HG03520 (cell line): ENCODE data around the gene IQCF5.
"Not testable (repeated sequence)": the region's sequence is repeated elsewhere in the genome, so short reads cannot be mapped to it uniquely, and the experiment has no call there.

Experiments
- ATAC-seq: cut with Tn5 transposase; IDR thresholded peaks from one replicate; pipeline ENCODE4 v1.9.1; 2021; ENCODE audit warnings: mild to moderate bottlenecking, moderate library complexity; ENCODE audit not compliant: unreplicated experiment

Gene IQCF5

GRCh38 chr3:51875501-51875900 is at the start of gene IQCF5:
Gene IQCF5 (minus strand): TSS chr3:51875601. CDS start chr3:51875531, 70 bp downstream.
- no peak for ATAC-seq

GRCh38 chr3:51921081-51921578 is 45.7 kb upstream of the IQCF5 start:
- no peak for ATAC-seq

DNA sequence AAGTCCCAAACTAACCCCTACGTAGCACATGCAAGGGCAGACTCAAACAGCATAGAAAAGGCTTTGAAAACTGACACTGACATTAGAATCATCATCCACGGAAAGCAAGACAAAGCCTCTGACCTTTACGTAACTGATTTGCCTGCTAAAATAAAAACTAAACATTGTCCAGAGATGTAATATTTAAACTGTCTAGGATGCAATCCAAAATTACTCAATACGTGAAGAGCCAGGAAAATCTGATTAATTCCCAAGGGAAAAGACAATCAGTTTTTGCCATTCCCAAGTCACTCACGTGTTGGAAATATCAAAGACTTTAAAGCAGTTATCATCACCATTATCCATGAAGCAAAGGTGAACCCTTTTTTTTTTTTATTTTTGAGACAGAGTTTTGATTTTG is 41.0 kb upstream of the IQCF5 start:
- ATAC-seq: no peak

- no peak for ATAC-seq
These were observed 32.6 kb upstream of the IQCF5 start for GRCh38 chr3:51908026-51908425.

- no peak for ATAC-seq
These were observed 28.8 kb upstream of the IQCF5 start for GRCh38 chr3:51904034-51904823.

- not testable (repeated sequence) for ATAC-seq
These were observed 27.0 kb upstream of the IQCF5 start for GRCh38 chr3:51902361-51902760.

GRCh38 chr3:51900043-51900442 is 24.6 kb upstream of the IQCF5 start:
- not testable (repeated sequence) for ATAC-seq

GRCh38 chr3:51897391-51897790 is 22.0 kb upstream of the IQCF5 start:
- no peak for ATAC-seq

- no peak for ATAC-seq
These were observed 21.4 kb upstream of the IQCF5 start for GRCh38 chr3:51896607-51897305.

DNA sequence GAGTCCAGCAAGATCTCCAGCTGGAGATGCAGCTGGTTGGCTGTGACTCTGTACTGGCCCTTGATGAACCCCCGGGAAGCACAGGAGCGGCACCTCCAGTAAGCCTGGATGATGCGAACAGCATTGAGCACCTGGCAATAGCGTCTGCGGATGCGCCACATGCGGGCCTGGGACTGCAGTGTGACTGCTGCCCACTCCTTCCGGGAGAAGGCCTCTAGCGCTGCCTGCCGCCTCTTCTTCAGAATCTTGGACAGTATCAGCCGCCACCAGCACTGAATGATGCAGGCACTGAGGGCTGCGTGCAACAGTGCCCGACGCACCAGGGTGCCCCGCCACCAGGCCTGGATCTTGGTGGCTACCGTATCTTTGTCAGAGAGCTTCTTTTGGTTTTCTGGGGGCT is 19.5 kb upstream of the IQCF5 start:
- ATAC-seq: no peak

DNA sequence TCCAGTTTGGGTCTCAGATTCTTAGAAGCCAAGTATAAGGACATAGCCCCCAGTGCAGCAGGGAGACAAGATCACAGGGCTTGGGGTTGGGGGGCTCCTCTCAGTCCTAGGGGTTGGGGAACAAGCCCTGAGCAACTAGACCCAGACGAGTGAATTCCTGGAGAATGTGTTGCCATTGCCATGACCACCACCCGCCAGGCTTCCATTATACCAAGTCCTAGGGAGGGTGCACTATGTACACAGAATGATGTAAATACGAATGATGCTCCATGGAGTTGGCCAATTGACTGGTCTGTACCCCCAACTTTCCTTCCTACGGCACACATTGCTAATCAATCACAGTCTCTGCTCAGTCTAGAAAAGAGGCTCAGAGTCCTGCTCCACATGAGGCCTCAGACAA is 19.0 kb upstream of the IQCF5 start:
- ATAC-seq: no peak

- ATAC-seq: no peak
These were observed 16.0 kb upstream of the IQCF5 start for GRCh38 chr3:51891242-51892039.

GRCh38 chr3:51888463-51889105 is 13.2 kb upstream of the IQCF5 start:
- no peak for ATAC-seq

GRCh38 chr3:51887620-51888019 is 12.2 kb upstream of the IQCF5 start:
- no peak for ATAC-seq

GRCh38 chr3:51886447-51886846 is 11.0 kb upstream of the IQCF5 start:
- no peak for ATAC-seq

GRCh38 chr3:51879937-51880336 is 4.5 kb upstream of the IQCF5 start:
- ATAC-seq: no peak

GRCh38 chr3:51876186-51876585 is 785 bp upstream of the IQCF5 start:
- ATAC-seq: no peak

GRCh38 chr3:51874889-51875288 is 512 bp downstream of the IQCF5 start:
- no peak for ATAC-seq

- no peak for ATAC-seq
These were observed 990 bp downstream of the IQCF5 start for GRCh38 chr3:51874411-51874810.

DNA sequence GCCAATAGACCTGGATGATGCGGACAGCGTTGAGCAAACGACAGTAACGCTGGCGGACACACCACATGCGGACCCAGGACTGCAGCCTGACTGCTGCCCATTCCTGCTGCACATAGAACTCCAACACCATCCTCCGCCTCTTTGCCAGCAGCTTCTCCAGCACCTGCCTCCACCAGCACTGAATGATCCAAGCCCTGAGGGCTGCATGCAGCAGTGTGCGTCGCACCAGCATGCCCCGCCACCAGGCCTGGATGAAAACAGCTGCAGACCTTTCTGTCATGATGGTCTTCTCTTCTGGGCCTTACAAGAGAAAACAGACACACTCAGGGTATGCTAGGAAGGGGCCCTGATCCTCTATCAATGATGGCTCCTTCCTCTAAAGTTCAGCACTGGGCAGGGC is 1.5 kb downstream of the IQCF5 start:
- ATAC-seq: no peak

GRCh38 chr3:51873253-51873766 is 2.1 kb downstream of the IQCF5 start:
- ATAC-seq: no peak
